ENCODE data around the gene PLD4.

DNA sequence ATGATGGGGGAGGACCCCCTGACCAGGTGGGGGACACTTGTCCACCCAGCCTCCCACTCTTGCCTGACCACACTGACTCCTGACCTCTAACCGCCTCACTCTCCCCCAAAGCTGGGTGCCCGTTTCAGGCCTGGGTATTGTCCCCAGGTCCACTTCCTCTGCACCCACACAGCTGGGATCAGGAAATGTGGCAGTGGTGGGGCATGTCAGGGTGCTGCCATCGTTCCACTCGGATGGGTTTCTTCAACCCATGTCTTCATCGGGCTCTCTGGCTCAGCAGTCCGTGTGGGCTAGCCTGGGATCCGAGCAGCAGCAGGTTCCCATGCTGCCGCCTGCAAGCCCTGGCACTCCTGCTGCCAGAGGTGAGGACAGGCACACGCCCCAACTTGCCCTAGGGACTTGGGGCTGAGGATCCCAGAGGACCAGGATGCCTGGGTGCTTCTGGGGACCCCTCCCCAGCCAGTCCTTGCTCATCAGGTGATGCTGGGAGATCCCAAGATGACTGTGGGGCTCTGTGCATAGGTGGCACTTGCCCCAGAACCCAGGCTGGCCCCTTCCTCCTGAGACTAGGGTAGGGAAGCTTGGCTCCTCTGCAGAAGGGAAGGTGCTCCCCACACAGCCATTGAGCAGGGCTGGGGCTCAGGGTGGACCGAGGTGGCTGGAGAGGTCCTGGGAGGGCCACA is 58.0 kb downstream of the PLD4 start:
- TF ChIP-seq, protein P1, sequence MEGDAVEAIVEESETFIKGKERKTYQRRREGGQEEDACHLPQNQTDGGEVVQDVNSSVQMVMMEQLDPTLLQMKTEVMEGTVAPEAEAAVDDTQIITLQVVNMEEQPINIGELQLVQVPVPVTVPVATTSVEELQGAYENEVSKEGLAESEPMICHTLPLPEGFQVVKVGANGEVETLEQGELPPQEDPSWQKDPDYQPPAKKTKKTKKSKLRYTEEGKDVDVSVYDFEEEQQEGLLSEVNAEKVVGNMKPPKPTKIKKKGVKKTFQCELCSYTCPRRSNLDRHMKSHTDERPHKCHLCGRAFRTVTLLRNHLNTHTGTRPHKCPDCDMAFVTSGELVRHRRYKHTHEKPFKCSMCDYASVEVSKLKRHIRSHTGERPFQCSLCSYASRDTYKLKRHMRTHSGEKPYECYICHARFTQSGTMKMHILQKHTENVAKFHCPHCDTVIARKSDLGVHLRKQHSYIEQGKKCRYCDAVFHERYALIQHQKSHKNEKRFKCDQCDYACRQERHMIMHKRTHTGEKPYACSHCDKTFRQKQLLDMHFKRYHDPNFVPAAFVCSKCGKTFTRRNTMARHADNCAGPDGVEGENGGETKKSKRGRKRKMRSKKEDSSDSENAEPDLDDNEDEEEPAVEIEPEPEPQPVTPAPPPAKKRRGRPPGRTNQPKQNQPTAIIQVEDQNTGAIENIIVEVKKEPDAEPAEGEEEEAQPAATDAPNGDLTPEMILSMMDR (IDR thresholded peaks at IDR 0.05) = no peak
- no peak for TF ChIP-seq POLR2A (IDR thresholded peaks at IDR 0.05)
